ENCODE results near the gene NAV2.

The NAV2 gene

GRCh38 chr11:19683862-19684491 lies 28.7 kb upstream of the NAV2 start:
- DNase-seq (ENCODE audit: low read depth, low spot score) = no peak

- DNase-seq (ENCODE audit: low read depth, low spot score) = no peak
These were observed 26.4 kb upstream of the NAV2 start for GRCh38 chr11:19686234-19686633.

GRCh38 chr11:19687392-19687791 lies 25.2 kb upstream of the NAV2 start:
- no peak for DNase-seq (ENCODE audit: low read depth, low spot score)

- no peak for DNase-seq (ENCODE audit: low read depth, low spot score)
These were observed 23.2 kb upstream of the NAV2 start for GRCh38 chr11:19689281-19690000.

- no peak for DNase-seq (ENCODE audit: low read depth, low spot score)
These were observed 21.8 kb upstream of the NAV2 start for GRCh38 chr11:19690885-19691284.

GRCh38 chr11:19691815-19692500 lies 20.7 kb upstream of the NAV2 start:
- no peak for DNase-seq (ENCODE audit: low read depth, low spot score)

- no peak for DNase-seq (ENCODE audit: low read depth, low spot score)
These were observed 19.5 kb upstream of the NAV2 start for GRCh38 chr11:19693146-19693545.

- DNase-seq (ENCODE audit: low read depth, low spot score) = no peak
These were observed 17.8 kb upstream of the NAV2 start for GRCh38 chr11:19694796-19695345.

- DNase-seq (ENCODE audit: low read depth, low spot score) = no peak
These were observed 16.6 kb upstream of the NAV2 start for GRCh38 chr11:19696073-19696472.

GRCh38 chr11:19696904-19697303 lies 15.7 kb upstream of the NAV2 start:
- no peak for DNase-seq (ENCODE audit: low read depth, low spot score)

- DNase-seq (ENCODE audit: low read depth, low spot score) = no peak
These were observed 14.9 kb upstream of the NAV2 start for GRCh38 chr11:19697721-19698121.

- DNase-seq (ENCODE audit: low read depth, low spot score) = no peak
These were observed 13.9 kb upstream of the NAV2 start for GRCh38 chr11:19698493-19699292.

GRCh38 chr11:19701421-19701820 lies 11.2 kb upstream of the NAV2 start:
- no peak for DNase-seq (ENCODE audit: low read depth, low spot score)

GRCh38 chr11:19702620-19703019 lies 10.0 kb upstream of the NAV2 start:
- DNase-seq (ENCODE audit: low read depth, low spot score) = no peak

- DNase-seq (ENCODE audit: low read depth, low spot score) = no peak
These were observed 9.4 kb upstream of the NAV2 start for GRCh38 chr11:19703211-19703610.

- no peak for DNase-seq (ENCODE audit: low read depth, low spot score)
These were observed 8.4 kb upstream of the NAV2 start for GRCh38 chr11:19704213-19704612.

GRCh38 chr11:19705936-19706335 lies 6.7 kb upstream of the NAV2 start:
- no peak for DNase-seq (ENCODE audit: low read depth, low spot score)

- DNase-seq (ENCODE audit: low read depth, low spot score) = no peak
These were observed 741 bp upstream of the NAV2 start for GRCh38 chr11:19711911-19712280.

GRCh38 chr11:19713196-19714021 lies 772 bp downstream of the NAV2 start:
- DNase-seq (ENCODE audit: low read depth, low spot score) = no peak

GRCh38 chr11:19714022-19714386 lies 1.4 kb downstream of the NAV2 start:
- no peak for DNase-seq (ENCODE audit: low read depth, low spot score)

Measured in iPS DF 19.7 (cell line).